OCI-LY7 (cell line): ENCODE results near the gene C22orf23.

Experiments
- EZH2phosphoT487 ChIP-seq: fragments of 200-600 bp; sonication (generic); IDR thresholded peaks from 2 replicates; pipeline ENCODE4 v1.6.1; 2018; ENCODE audit warnings: low read depth, borderline replicate concordance, mild to moderate bottlenecking, mixed run types, antibody characterized with exemption, low read length, moderate library complexity, mixed read lengths
- TF ChIP-seq, protein P1 (sequence below): fragments of 200-600 bp; sonication (generic); conservative IDR thresholded peaks from 2 replicates; pipeline ENCODE4 v1.5.1; 2014; ENCODE audit warnings: mild to moderate bottlenecking, antibody characterized with exemption, low read length, moderate library complexity, mixed read lengths

DNA sequence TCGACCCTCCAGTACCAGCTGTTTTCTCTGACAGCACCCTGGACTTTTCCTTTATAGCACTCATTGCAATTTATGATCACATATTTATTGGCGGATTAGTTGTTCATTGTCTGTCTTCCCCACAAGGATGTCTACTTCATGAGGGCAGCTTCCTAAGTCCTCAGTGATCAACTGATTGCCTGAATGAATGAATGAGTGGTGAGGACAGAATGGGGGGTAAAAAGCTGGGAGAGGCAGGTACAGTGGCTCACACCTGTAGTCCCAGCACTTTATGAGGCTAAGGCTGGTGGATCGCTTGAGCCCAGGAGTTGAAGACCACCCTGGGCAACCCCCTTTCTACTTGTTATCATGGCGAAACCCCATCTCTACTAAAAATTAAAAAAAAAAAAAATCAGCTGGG lies 42.1 kb upstream of the C22orf23 start:
- TF ChIP-seq, protein P1, sequence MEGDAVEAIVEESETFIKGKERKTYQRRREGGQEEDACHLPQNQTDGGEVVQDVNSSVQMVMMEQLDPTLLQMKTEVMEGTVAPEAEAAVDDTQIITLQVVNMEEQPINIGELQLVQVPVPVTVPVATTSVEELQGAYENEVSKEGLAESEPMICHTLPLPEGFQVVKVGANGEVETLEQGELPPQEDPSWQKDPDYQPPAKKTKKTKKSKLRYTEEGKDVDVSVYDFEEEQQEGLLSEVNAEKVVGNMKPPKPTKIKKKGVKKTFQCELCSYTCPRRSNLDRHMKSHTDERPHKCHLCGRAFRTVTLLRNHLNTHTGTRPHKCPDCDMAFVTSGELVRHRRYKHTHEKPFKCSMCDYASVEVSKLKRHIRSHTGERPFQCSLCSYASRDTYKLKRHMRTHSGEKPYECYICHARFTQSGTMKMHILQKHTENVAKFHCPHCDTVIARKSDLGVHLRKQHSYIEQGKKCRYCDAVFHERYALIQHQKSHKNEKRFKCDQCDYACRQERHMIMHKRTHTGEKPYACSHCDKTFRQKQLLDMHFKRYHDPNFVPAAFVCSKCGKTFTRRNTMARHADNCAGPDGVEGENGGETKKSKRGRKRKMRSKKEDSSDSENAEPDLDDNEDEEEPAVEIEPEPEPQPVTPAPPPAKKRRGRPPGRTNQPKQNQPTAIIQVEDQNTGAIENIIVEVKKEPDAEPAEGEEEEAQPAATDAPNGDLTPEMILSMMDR, result no peak
- TF ChIP-seq EZH2phosphoT487, result no peak
